Activated T-helper 1 cell treated with Interleukin-2 at 50 U/mL for 16 hours (primary cell): ENCODE measurements around the gene INPPL1.
A peak's percentile ranks its signal among the peaks of the same experiment; 100 is the strongest.
"Not testable (repeated sequence)": the region's sequence is repeated elsewhere in the genome, so short reads cannot be mapped to it uniquely, and the experiment has no call there.

Experiments used
- DNase-seq: peaks from one replicate; pipeline ENCODE4 v3.0.0-alpha.2; 2020; ENCODE audit warnings: low read depth

Gene INPPL1

GRCh38 chr11:72224564-72225410 lies at the start of gene INPPL1:
TSS of gene INPPL1 (plus strand) at chr11:72224767. CDS start at chr11:72224985, 218 bp downstream.
- peak; percentile 24 for DNase-seq

GRCh38 chr11:72177656-72178055 lies 46.9 kb upstream of the INPPL1 start:
- DNase-seq = no peak

- DNase-seq = no peak
Measured at GRCh38 chr11:72179049-72179803, 45.3 kb upstream of the INPPL1 start.

- no peak for DNase-seq
Measured at GRCh38 chr11:72179804-72180396, 44.7 kb upstream of the INPPL1 start.

GRCh38 chr11:72180892-72181552 lies 43.5 kb upstream of the INPPL1 start:
- not testable (repeated sequence) for DNase-seq

- DNase-seq = not testable (repeated sequence)
Measured at GRCh38 chr11:72181553-72181958, 43.0 kb upstream of the INPPL1 start.

GRCh38 chr11:72188267-72188666 lies 36.3 kb upstream of the INPPL1 start:
- DNase-seq = no peak

GRCh38 chr11:72189455-72190250 lies 34.9 kb upstream of the INPPL1 start:
- DNase-seq = no peak

GRCh38 chr11:72190631-72191071 lies 33.9 kb upstream of the INPPL1 start:
- DNase-seq = no peak

GRCh38 chr11:72191961-72192381 lies 32.6 kb upstream of the INPPL1 start, which contains the start of gene FOLR1:
TSS of gene FOLR1 (plus strand) at chr11:72192140. CDS start at chr11:72192174, 34 bp downstream.
- no peak for DNase-seq

GRCh38 chr11:72195518-72196270 lies 28.9 kb upstream of the INPPL1 start:
- DNase-seq = no peak

- DNase-seq = not testable (repeated sequence)
Measured at GRCh38 chr11:72201445-72201844, 23.1 kb upstream of the INPPL1 start.

- no peak for DNase-seq
Measured at GRCh38 chr11:72202571-72202970, 22.0 kb upstream of the INPPL1 start.

- DNase-seq = no peak
Measured at GRCh38 chr11:72203163-72203562, 21.4 kb upstream of the INPPL1 start.

- no peak for DNase-seq
Measured at GRCh38 chr11:72204886-72205285, 19.7 kb upstream of the INPPL1 start.

- DNase-seq = not testable (repeated sequence)
Measured at GRCh38 chr11:72206794-72207193, 17.8 kb upstream of the INPPL1 start.

GRCh38 chr11:72208281-72208680 lies 16.3 kb upstream of the INPPL1 start:
- no peak for DNase-seq

GRCh38 chr11:72209101-72209500 lies 15.5 kb upstream of the INPPL1 start:
- no peak for DNase-seq

GRCh38 chr11:72216638-72217037 lies 7.9 kb upstream of the INPPL1 start, which contains the start of gene FOLR2:
TSS of gene FOLR2 (plus strand) at chr11:72216794. CDS start at chr11:72218585, 1,791 bp downstream.
- no peak for DNase-seq

- DNase-seq = no peak
Measured at GRCh38 chr11:72217841-72218240, 6.7 kb upstream of the INPPL1 start.
